ENCODE results near the gene XRRA1. TPM values are rescaled to one million over a fixed set of nuclear protein-coding genes. Genes with fewer than 3 reads are reported as not detected.

XRRA1 gene
- total RNA-seq, 3 donors from 2014 or later = 6.5 to 8.6 (median 7.1) TPM

GRCh38 chr11:74936087-74936486 lies 12.8 kb downstream of the XRRA1 start:
- H3K9me3 Mint-ChIP-seq = no peaks in the 10 kb centered on the region
- H3K4me3 Mint-ChIP-seq = no peak overlapping the region
- peaks cover 6% of the 10 kb centered on the region for H3K4me1 Mint-ChIP-seq (ENCODE audit: low read depth)
- ATAC-seq (no peak), DNase-seq (no peak)
- H3K36me3 Mint-ChIP-seq (ENCODE audit: insufficient read depth) = peaks cover 28% of the 10 kb centered on the region
- H3K27me3 Mint-ChIP-seq (ENCODE audit: low read depth) = no peaks in the 10 kb centered on the region

- no peak for ATAC-seq
- peaks cover 6% of the 10 kb centered on the region for H3K4me1 Mint-ChIP-seq (ENCODE audit: low read depth)
- H3K36me3 Mint-ChIP-seq (ENCODE audit: insufficient read depth) = peaks cover 24% of the 10 kb centered on the region
- no peak overlapping the region for H3K4me3 Mint-ChIP-seq
- no peaks in the 10 kb centered on the region for H3K9me3 Mint-ChIP-seq
- H3K27me3 Mint-ChIP-seq (ENCODE audit: low read depth) = no peaks in the 10 kb centered on the region
- DNase-seq = no peak
Observed at GRCh38 chr11:74935285-74935684, 13.6 kb downstream of the XRRA1 start.

- Mint-ChIP-seq H3K36me3 (ENCODE audit: insufficient read depth) (peaks cover 20% of the 10 kb centered on the region), H3K27me3 (ENCODE audit: low read depth) (no peaks in the 10 kb centered on the region), H3K4me3 (no peak overlapping the region), H3K9me3 (no peaks in the 10 kb centered on the region), H3K4me1 (ENCODE audit: low read depth) (peaks cover 6% of the 10 kb centered on the region)
- ATAC-seq (no peak), DNase-seq (no peak)
Observed at GRCh38 chr11:74933765-74934164, 15.1 kb downstream of the XRRA1 start.

- H3K4me1 Mint-ChIP-seq (ENCODE audit: low read depth) = peaks cover 6% of the 10 kb centered on the region
- peaks cover 16% of the 10 kb centered on the region for H3K36me3 Mint-ChIP-seq (ENCODE audit: insufficient read depth)
- no peak overlapping the region for H3K4me3 Mint-ChIP-seq
- H3K27me3 Mint-ChIP-seq (ENCODE audit: low read depth) = no peaks in the 10 kb centered on the region
- H3K9me3 Mint-ChIP-seq = no peaks in the 10 kb centered on the region
- ATAC-seq = peak; percentile 53 to 63
- no peak for DNase-seq
Observed at GRCh38 chr11:74932797-74933196, 16.1 kb downstream of the XRRA1 start.

- Mint-ChIP-seq H3K9me3 (no peaks in the 10 kb centered on the region), H3K36me3 (ENCODE audit: insufficient read depth) (peaks cover 13% of the 10 kb centered on the region), H3K4me3 (no peak overlapping the region), H3K27me3 (ENCODE audit: low read depth) (no peaks in the 10 kb centered on the region), H3K4me1 (ENCODE audit: low read depth) (peaks cover 6% of the 10 kb centered on the region)
- ATAC-seq = peak in 1 of 2 donors; percentile 45
- no peak for DNase-seq
Observed at GRCh38 chr11:74932169-74932568, 16.7 kb downstream of the XRRA1 start.

GRCh38 chr11:74929431-74930363 lies 19.2 kb downstream of the XRRA1 start:
- DNase-seq (peak; percentile 61), ATAC-seq (peak; percentile 76 to 78)
- peaks cover 6% of the 10 kb centered on the region for H3K4me1 Mint-ChIP-seq (ENCODE audit: low read depth)
- H3K36me3 Mint-ChIP-seq (ENCODE audit: insufficient read depth) = peaks cover 6% of the 10 kb centered on the region
- no peaks in the 10 kb centered on the region for H3K27me3 Mint-ChIP-seq (ENCODE audit: low read depth)
- no peak overlapping the region for H3K4me3 Mint-ChIP-seq
- H3K9me3 Mint-ChIP-seq = no peaks in the 10 kb centered on the region

- DNase-seq = no peak
- Mint-ChIP-seq H3K27me3 (ENCODE audit: low read depth) (no peaks in the 10 kb centered on the region), H3K9me3 (no peaks in the 10 kb centered on the region), H3K4me3 (no peak overlapping the region), H3K4me1 (ENCODE audit: low read depth) (peaks cover 2% of the 10 kb centered on the region), H3K36me3 (ENCODE audit: insufficient read depth) (peaks cover 1% of the 10 kb centered on the region)
- no peak for ATAC-seq
Observed at GRCh38 chr11:74927496-74927895, 21.4 kb downstream of the XRRA1 start.

GRCh38 chr11:74926304-74927030 lies 22.4 kb downstream of the XRRA1 start:
- Mint-ChIP-seq H3K9me3 (no peaks in the 10 kb centered on the region), H3K36me3 (ENCODE audit: insufficient read depth) (peaks cover 4% of the 10 kb centered on the region), H3K4me3 (no peak overlapping the region), H3K4me1 (ENCODE audit: low read depth) (no peaks in the 10 kb centered on the region), H3K27me3 (ENCODE audit: low read depth) (no peaks in the 10 kb centered on the region)
- no peak for DNase-seq
- ATAC-seq = peak; percentile 55 to 64

GRCh38 chr11:74925281-74925680 lies 23.6 kb downstream of the XRRA1 start:
- Mint-ChIP-seq H3K4me3 (no peak overlapping the region), H3K9me3 (no peaks in the 10 kb centered on the region)

GRCh38 chr11:74923125-74923524 lies 25.8 kb downstream of the XRRA1 start:
- no peaks in the 10 kb centered on the region for H3K4me1 Mint-ChIP-seq (ENCODE audit: low read depth)
- DNase-seq = no peak
- H3K36me3 Mint-ChIP-seq (ENCODE audit: insufficient read depth) = peaks cover 26% of the 10 kb centered on the region
- H3K27me3 Mint-ChIP-seq (ENCODE audit: low read depth) = no peaks in the 10 kb centered on the region
- no peak for ATAC-seq
- H3K4me3 Mint-ChIP-seq = no peak overlapping the region
- H3K9me3 Mint-ChIP-seq = no peaks in the 10 kb centered on the region

More at GRCh38 chr11:74925281-74925680, 23.6 kb downstream of the XRRA1 start:
- ATAC-seq (no peak), DNase-seq (no peak)
- peaks cover 9% of the 10 kb centered on the region for H3K36me3 Mint-ChIP-seq (ENCODE audit: insufficient read depth)
- no peaks in the 10 kb centered on the region for H3K27me3 Mint-ChIP-seq (ENCODE audit: low read depth)
- H3K4me1 Mint-ChIP-seq (ENCODE audit: low read depth) = no peaks in the 10 kb centered on the region

GRCh38 chr11:74909812-74910211 lies 39.1 kb downstream of the XRRA1 start:
- H3K4me1 Mint-ChIP-seq (ENCODE audit: low read depth) = no peaks in the 10 kb centered on the region

GRCh38 chr11:74909385-74909784 lies 39.5 kb downstream of the XRRA1 start:
- Mint-ChIP-seq H3K27me3 (ENCODE audit: low read depth) (no peaks in the 10 kb centered on the region), H3K4me1 (ENCODE audit: low read depth) (no peaks in the 10 kb centered on the region), H3K9me3 (no peaks in the 10 kb centered on the region), H3K4me3 (no peak overlapping the region), H3K36me3 (ENCODE audit: insufficient read depth) (peaks cover 23% of the 10 kb centered on the region)
- ATAC-seq (no peak), DNase-seq (no peak)

More at GRCh38 chr11:74909812-74910211, 39.1 kb downstream of the XRRA1 start:
- Mint-ChIP-seq H3K36me3 (ENCODE audit: insufficient read depth) (peaks cover 25% of the 10 kb centered on the region), H3K9me3 (no peaks in the 10 kb centered on the region), H3K27me3 (ENCODE audit: low read depth) (no peaks in the 10 kb centered on the region), H3K4me3 (no peak overlapping the region)
- DNase-seq (no peak), ATAC-seq (no peak)

- no peak for ATAC-seq
- no peaks in the 10 kb centered on the region for H3K27me3 Mint-ChIP-seq (ENCODE audit: low read depth)
- H3K36me3 Mint-ChIP-seq (ENCODE audit: insufficient read depth) = peaks cover 32% of the 10 kb centered on the region
- no peak for DNase-seq
- H3K4me3 Mint-ChIP-seq = no peak overlapping the region
- peaks cover 19% of the 10 kb centered on the region for H3K9me3 Mint-ChIP-seq
- H3K4me1 Mint-ChIP-seq (ENCODE audit: low read depth) = no peaks in the 10 kb centered on the region
Observed at GRCh38 chr11:74905326-74905725, 43.6 kb downstream of the XRRA1 start.

- Mint-ChIP-seq H3K27me3 (ENCODE audit: low read depth) (no peaks in the 10 kb centered on the region), H3K36me3 (ENCODE audit: insufficient read depth) (peaks cover 37% of the 10 kb centered on the region), H3K4me3 (no peak overlapping the region), H3K4me1 (ENCODE audit: low read depth) (no peaks in the 10 kb centered on the region), H3K9me3 (peaks cover 39% of the 10 kb centered on the region)
- no peak for DNase-seq
- no peak for ATAC-seq
Observed at GRCh38 chr11:74902342-74902741, 46.5 kb downstream of the XRRA1 start.
